Osteoblast (primary cell): ENCODE results near the gene OOSP1. TPM values are rescaled to one million over a fixed set of nuclear protein-coding genes. Genes with fewer than 3 reads are reported as not detected.

Experiments used
- DNase-seq: peaks from one replicate; pipeline ENCODE4 v3.0.0; 2011; ENCODE audit warnings: low spot score, mixed read lengths; ENCODE audit not compliant: insufficient read length; ENCODE audit errors: missing footprints
- H2AFZ ChIP-seq: 2 replicates; pipeline ENCODE4 v1.6.0; 2011; ENCODE audit warnings: mild to moderate bottlenecking, low read length
- H3K27ac ChIP-seq: 2 replicates; pipeline ENCODE4 v1.5.1; 2011; ENCODE audit warnings: mild to moderate bottlenecking, low read depth, low read length, moderate library complexity
- H3K27me3 ChIP-seq: 2 replicates; pipeline ENCODE4 v1.6.0; 2012; ENCODE audit warnings: mild to moderate bottlenecking, control low read depth, inconsistent platforms, low read length, moderate library complexity; ENCODE audit not compliant: insufficient read depth
- H3K36me3 ChIP-seq: 2 replicates; pipeline ENCODE4 v1.5.1; 2011; ENCODE audit warnings: mild to moderate bottlenecking, low read length, control low read depth, moderate library complexity; ENCODE audit not compliant: insufficient read depth
- H3K4me1 ChIP-seq: 2 replicates; pipeline ENCODE4 v1.5.1; 2011; ENCODE audit warnings: mild to moderate bottlenecking, low read length, control low read depth, moderate library complexity; ENCODE audit not compliant: insufficient read depth
- H3K4me2 ChIP-seq: 2 replicates; pipeline ENCODE4 v1.6.0; 2011; ENCODE audit warnings: mild to moderate bottlenecking, low read length; ENCODE audit not compliant: insufficient read depth
- H3K4me3 ChIP-seq: fragments of 200-600 bp; sonication (generic); 3 replicates; pipeline ENCODE4 v1.5.1; 2012; ENCODE audit warnings: mild to moderate bottlenecking, low read length, inconsistent platforms; ENCODE audit not compliant: insufficient read depth
- H3K79me2 ChIP-seq: 2 replicates; pipeline ENCODE4 v1.6.0; 2012; ENCODE audit warnings: mild to moderate bottlenecking, low read length, control low read depth, inconsistent platforms; ENCODE audit not compliant: insufficient read depth
- H3K9me3 ChIP-seq: 2 replicates; pipeline ENCODE4 v1.5.1; 2011; ENCODE audit warnings: low read depth, low read length, control low read depth
- H4K20me1 ChIP-seq: 2 replicates; pipeline ENCODE4 v1.6.0; 2012; ENCODE audit warnings: mild to moderate bottlenecking, low read length, control low read depth; ENCODE audit not compliant: insufficient read depth
- total RNA-seq: library from RNA; depleted of rRNA; stranded (reverse); fragments of >200 nt; gene quantifications from 2 replicates; pipeline ENCODE4 v1.2.3, GENCODE V29; 2012
- TF ChIP-seq, protein P1 (sequence below): IDR thresholded peaks from 2 replicates; pipeline ENCODE4 v1.5.1; 2011; ENCODE audit warnings: mild to moderate bottlenecking, low read depth, low read length, moderate library complexity; ENCODE audit errors: extremely low read depth

Gene OOSP1
- total RNA-seq, 1 donor: not detected

DNA sequence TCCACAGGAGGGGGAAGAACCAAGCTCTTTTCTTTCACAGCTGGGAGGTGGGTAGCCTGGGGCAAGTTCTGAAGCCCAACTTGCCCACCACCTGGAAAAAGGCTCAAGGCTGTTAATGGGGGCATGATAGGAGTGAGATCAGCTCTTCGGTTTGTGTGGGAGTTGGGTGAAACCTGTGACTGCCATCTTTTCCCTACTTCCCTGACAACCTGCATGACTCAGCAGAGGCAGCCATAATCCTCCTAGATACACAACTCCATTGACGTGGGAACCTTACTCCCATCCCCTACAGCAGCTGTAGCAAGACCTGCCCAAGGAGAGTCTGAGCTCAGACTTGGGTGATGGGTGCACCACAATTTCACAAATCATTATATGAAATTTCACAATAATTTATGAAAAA is 65.5 kb downstream of the OOSP1 start:
- Histone ChIP-seq H3K4me1 (no peaks in the 10 kb centered on the region), H3K36me3 (no peaks in the 10 kb centered on the region), H3K27ac (no peak overlapping the region), H3K4me2 (no peak overlapping the region), H2AFZ (no peak overlapping the region), H3K27me3 (no peaks in the 10 kb centered on the region), H3K79me2 (no peaks in the 10 kb centered on the region), H3K4me3 (no peak overlapping the region), H4K20me1 (no peaks in the 10 kb centered on the region), H3K9me3 (peaks cover 2% of the 10 kb centered on the region)
- TF ChIP-seq, protein P1, sequence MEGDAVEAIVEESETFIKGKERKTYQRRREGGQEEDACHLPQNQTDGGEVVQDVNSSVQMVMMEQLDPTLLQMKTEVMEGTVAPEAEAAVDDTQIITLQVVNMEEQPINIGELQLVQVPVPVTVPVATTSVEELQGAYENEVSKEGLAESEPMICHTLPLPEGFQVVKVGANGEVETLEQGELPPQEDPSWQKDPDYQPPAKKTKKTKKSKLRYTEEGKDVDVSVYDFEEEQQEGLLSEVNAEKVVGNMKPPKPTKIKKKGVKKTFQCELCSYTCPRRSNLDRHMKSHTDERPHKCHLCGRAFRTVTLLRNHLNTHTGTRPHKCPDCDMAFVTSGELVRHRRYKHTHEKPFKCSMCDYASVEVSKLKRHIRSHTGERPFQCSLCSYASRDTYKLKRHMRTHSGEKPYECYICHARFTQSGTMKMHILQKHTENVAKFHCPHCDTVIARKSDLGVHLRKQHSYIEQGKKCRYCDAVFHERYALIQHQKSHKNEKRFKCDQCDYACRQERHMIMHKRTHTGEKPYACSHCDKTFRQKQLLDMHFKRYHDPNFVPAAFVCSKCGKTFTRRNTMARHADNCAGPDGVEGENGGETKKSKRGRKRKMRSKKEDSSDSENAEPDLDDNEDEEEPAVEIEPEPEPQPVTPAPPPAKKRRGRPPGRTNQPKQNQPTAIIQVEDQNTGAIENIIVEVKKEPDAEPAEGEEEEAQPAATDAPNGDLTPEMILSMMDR: no peak
- no peak for DNase-seq

DNA sequence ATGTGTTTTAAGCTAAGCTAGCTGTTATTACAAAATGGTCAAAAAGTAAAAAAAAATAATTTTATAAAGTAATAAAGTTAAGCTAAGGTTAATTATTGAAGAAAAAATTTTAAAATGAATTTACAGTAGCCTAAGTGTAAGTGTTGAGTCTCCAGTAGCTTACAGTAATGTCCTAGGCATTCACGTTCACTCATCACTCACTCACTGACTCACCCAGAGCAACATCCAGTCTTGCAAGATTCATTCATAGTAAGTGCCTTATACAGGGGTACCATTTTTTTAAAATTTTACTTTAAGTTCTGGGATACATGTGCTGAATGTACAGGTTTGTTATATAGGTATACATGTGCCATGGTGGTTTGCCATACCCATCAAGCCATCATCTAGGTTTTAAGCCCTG is 67.1 kb downstream of the OOSP1 start:
- Histone ChIP-seq H3K4me3 (no peak overlapping the region), H2AFZ (no peak overlapping the region), H3K4me2 (no peak overlapping the region), H3K79me2 (no peaks in the 10 kb centered on the region), H3K27me3 (no peaks in the 10 kb centered on the region), H3K4me1 (no peaks in the 10 kb centered on the region), H3K36me3 (no peaks in the 10 kb centered on the region), H3K27ac (no peak overlapping the region), H3K9me3 (no peaks in the 10 kb centered on the region), H4K20me1 (no peaks in the 10 kb centered on the region)
- TF ChIP-seq, protein P1: no peak
- DNase-seq: no peak

Other genes with a start within 250 kb of the OOSP1 start
- not detected in 2 replicates for gene OR10V1, start 224.6 kb upstream of the OOSP1 start, total RNA-seq
- gene STX3, start 183.1 kb upstream of the OOSP1 start, total RNA-seq: 51.4 and 53.6 TPM in 2 replicates
- gene MRPL16, start 127.7 kb upstream of the OOSP1 start, total RNA-seq: 31.5 and 32.9 TPM in 2 replicates
- gene CBLIF, start 92.9 kb upstream of the OOSP1 start, total RNA-seq: not detected in 2 replicates
- not detected in 2 replicates for gene TCN1, start 71.9 kb upstream of the OOSP1 start, total RNA-seq
- gene OOSP3, start 59.6 kb upstream of the OOSP1 start, total RNA-seq: not detected in 2 replicates
- not detected in 2 replicates for gene OOSP4A, start 25.6 kb downstream of the OOSP1 start, total RNA-seq
- not detected in 2 replicates for gene OOSP4B, start 78.7 kb downstream of the OOSP1 start, total RNA-seq
- gene OOSP2, start 102.0 kb downstream of the OOSP1 start, total RNA-seq: not detected in 2 replicates
- not detected in 2 replicates for gene MS4A3, start 118.2 kb downstream of the OOSP1 start, total RNA-seq
- gene MS4A2, start 150.2 kb downstream of the OOSP1 start, total RNA-seq: not detected in 2 replicates
- gene MS4A6A, start 244.7 kb downstream of the OOSP1 start, total RNA-seq: under 0.01 TPM in 1 of 2 replicates, not detected in the other